HG03442 (cell line): ENCODE measurements around the gene KRTAP10-9.
"Not testable (repeated sequence)": the region's sequence is repeated elsewhere in the genome, so short reads cannot be mapped to it uniquely, and the experiment has no call there.

ENCODE experiments used
- ATAC-seq: cut with Tn5 transposase; IDR thresholded peaks from one replicate; pipeline ENCODE4 v1.9.1; 2021; ENCODE audit warnings: mild to moderate bottlenecking, moderate library complexity; ENCODE audit not compliant: unreplicated experiment

The KRTAP10-9 gene

GRCh38 chr21:44637851-44638348 lies 11.0 kb downstream of the KRTAP10-9 start:
- not testable (repeated sequence) for ATAC-seq

DNA sequence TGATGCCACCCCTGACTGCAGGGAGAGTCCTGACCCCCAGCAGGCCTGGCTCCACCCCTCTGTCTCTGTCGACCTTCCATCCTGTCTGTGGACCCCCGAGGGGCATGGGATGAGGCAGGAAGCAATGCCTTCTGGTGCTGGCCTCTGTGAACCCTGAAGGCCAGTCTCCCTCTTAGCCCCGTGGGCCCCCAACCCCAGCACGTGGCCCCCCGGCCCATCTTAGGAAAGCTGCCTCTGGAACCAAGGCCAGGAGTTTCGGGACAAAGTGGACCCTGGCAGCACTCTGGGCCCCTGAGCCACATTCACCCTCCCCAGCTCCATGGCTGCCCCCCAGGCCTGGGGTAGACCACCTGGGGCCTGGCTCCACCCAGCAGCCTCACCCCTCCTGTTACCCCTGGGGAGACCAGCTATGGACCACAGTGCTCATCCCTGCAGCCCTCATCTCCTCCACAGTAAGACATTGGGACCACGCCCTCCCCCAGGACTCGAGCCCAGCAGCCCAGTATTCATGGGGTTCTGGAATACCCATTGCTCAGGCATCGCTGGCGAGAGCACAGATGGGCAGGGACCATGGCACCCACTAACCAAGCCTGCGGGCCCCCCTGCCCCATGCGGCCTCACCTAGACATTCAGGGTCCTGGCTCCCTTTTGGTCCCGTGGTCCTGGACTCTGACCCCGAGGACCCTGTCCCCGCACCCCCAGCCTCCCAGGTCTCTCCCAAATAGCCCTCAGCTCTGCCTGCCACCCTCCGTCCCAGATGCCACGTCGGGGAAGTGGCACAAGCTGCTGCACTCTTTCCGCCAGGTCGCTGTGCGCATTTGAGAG lies 11.8 kb downstream of the KRTAP10-9 start:
- ATAC-seq, result not testable (repeated sequence)

DNA sequence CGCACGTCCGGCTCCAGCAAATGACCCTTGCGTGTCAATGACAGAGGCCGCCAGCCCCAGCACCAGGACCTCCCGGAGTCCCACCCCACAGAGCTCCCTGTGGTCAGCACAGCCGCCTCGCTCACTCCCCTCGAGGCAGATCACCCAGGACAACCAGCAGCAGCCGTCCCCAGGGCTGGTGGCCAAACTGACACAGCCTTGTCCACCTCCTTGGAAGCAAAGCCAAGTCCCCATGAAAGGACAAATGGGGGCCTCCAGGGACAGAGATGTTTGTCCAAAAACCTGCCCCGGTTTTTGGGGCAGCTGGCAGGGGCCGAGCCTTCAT lies 12.4 kb downstream of the KRTAP10-9 start:
- ATAC-seq, result no peak

GRCh38 chr21:44640761-44641160 lies 13.9 kb downstream of the KRTAP10-9 start:
- no peak for ATAC-seq

GRCh38 chr21:44643741-44644310 lies 16.9 kb downstream of the KRTAP10-9 start:
- ATAC-seq, result no peak

GRCh38 chr21:44644878-44645277 lies 18.0 kb downstream of the KRTAP10-9 start:
- ATAC-seq, result no peak

DNA sequence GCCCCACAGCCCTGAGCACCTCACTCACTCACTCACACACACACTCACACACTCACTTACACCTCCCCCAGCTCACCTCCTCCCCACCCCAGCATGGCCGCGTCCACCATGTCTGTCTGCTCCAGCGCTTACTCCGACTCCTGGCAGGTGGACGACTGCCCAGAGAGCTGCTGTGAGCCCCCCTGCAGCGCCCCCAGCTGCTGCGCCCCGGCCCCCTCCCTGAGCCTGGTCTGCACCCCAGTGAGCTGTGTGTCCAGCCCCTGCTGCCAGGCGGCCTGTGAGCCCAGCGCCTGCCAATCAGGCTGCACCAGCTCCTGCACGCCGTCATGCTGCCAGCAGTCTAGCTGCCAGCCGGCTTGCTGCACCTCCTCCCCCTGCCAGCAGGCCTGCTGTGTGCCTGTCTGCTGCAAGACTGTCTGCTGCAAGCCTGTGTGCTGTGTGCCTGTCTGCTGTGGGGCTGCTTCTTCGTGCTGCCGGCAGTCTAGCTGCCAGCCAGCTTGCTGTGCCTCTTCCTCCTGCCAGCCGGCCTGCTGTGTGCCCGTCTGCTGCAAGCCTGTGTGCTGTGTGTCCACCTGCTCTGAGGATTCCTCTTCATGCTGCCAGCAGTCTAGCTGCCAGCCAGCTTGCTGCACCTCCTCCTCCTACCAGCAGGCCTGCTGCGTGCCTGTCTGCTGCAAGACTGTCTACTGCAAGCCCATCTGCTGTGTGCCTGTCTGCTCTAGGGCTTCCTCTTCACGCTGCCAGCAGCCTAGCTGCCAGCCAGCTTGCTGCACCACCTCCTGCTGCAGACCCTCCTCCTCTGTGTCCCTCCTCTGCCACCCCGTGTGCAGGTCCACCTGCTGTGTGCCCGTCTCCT lies 19.7 kb downstream of the KRTAP10-9 start, which contains the start of gene KRTAP10-11:
Gene KRTAP10-11, plus strand, starts transcription at position 49 of the 856 bp plus-strand sequence. Its CDS starts 45 bp downstream, at position 94.
- ATAC-seq, result not testable (repeated sequence)

DNA sequence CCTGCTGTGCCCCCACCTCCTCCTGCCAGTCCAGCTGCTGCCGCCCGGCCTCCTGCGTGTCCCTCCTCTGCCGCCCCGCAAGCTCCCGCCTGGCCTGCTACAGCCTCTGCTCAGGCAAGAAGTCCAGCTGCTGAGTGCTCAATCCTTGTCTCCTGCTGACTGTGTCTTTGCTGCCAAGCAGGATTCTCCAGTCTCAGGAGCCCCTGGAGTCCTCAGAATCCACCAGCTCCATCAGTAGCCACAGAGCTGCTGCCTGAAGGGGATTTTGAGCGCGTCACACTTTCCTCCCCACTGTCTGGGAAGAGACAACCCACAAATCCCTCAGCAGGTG lies 20.3 kb downstream of the KRTAP10-9 start:
- ATAC-seq, result no peak

DNA sequence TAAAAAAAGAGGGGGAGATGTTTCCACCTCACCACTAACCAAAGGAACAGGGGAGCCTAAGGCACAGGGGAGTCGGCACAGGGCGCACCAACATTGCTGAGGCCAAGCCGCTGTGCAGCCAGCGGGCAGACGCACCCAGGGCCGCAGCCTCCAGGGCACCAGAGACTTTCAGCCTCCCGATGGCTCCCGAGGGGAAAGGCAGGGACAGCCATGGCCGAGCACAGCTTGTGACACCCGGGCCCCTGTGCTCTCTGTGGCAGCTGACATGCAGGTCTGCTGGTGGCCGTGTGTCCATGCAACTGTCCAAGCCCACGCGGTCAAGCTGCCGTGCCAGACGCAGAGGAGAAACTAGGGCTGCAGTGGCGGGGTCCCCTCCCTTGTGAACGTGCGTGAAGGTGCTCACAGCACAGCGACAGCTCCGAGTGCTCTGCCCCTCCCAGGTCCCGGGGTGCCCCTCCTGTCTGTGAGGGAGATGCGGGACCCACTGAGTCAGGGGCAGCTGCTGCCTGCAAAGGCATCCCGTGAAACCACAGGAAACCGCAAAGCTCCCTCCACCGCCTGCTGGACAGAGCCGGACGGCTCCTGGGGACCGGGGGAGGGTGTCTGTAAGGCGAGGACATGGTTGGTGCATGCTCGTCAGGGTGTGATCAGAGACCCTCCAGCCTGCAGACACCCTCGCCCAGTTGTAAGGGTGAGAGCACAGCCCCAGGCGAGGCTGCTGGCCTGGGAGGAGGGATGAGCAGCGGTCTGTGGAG lies 21.8 kb downstream of the KRTAP10-9 start:
- no peak for ATAC-seq

DNA sequence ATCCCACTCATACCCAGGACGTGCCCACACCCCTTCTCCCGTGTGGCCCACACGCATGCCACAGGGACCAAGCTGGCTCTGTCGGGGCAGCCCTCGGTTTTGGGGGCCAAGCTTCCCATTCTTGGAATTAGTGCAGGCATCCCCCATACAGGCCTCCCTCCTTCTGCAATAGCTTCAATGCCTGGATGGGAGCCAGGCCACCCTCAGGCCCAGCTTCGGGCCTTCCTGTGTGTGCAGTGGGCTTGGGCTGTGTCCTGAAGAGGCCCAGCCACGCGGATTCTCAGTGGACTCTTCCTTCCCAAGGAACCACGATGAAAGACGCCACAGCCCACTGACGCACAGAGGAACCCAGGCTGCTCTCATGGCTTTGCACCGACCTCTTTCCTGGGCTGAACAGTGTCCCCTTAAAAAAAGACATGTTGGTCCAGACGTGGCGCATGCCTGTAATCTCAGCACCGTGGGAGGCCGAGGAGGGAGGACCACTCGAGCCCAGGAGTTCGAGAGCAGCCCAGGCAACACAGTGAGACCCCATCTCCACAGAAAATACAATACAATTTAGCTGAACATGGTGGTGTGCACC lies 22.7 kb downstream of the KRTAP10-9 start:
- no peak for ATAC-seq

- ATAC-seq, result no peak
Measured at GRCh38 chr21:44650265-44650972, 23.5 kb downstream of the KRTAP10-9 start.

DNA sequence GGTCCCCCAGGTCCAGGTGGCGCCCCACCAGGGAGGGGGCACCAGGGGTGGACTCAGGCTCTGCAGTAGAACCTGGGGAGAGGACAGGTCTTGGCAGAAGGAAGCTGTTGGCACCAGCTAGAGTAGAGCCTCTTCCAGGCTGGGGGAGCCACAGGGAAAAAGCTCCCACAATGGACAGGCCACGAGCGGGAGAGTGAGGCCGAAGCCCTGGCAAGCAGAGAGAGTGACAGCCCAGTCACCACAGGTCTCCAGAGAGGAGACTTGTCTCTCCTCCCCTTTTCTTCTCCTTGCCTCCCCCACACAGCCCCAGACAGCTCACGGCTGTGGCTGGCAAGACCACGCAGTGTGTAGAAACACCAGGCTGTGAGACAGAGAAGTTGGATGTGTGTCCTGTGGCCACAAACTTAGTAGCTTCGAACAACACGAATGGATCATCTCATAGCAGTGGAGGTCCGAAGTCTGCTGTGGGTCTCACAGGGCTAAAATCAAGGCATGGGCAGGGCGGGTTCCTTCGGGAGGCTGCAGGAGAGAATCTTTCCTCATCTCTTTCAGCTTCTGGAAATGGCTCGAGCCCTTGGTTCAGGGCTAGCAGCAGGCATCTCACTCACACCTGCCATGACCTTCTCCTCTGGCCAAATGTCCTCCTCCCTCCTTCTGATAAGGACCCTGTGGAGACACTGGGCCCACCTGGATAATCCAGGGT lies 24.2 kb downstream of the KRTAP10-9 start:
- no peak for ATAC-seq

GRCh38 chr21:44653123-44653522 lies 26.2 kb downstream of the KRTAP10-9 start:
- no peak for ATAC-seq

DNA sequence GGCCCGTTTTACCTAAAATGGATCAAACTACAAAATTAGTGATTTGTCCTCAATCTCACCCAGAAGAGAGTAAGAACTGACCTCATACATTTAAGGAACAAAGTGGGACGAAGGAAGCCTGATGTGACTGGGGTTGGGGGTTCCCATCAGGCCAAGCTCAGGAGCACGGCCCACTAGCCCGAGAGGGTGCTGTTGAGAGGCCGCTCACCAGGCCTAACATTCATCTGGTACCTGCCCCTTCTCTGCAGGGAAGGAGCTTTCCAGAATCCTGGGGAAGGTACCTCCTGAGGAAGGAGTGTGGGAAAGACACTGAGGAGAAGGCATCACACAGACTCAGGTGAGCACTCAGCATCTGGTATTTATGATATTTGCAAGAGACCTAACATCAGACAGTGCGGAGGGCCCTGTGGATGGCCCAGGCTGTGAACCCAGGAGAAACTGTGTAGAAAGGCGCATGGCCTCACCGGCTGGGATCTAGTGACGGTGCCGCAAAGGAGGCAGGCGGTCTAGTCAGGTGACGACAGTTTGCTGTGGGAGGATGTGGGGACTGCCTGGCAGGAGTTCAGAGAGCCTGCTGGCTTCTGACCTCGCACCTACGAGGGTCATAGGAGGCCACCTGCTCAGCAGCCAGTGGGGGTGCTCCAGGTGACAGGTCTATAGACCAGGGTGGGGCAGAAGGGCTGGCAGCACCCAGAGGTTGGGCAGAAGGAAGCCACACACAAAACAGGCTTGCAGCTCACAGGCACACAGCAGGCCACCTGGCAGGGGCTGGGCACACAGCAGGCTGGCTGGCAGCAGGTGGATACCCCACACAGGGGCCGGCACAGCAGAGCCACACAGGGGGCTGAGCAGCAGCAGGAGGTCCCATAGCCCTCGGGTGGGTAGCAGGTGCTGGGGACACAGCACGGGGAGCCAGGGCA lies 27.0 kb downstream of the KRTAP10-9 start:
- ATAC-seq, result no peak

GRCh38 chr21:44654576-44655175 lies 27.8 kb downstream of the KRTAP10-9 start, which contains the start of gene KRTAP12-4:
Gene KRTAP12-4 (minus strand): TSS chr21:44654659. CDS start chr21:44654614, 45 bp downstream.
- no peak for ATAC-seq

DNA sequence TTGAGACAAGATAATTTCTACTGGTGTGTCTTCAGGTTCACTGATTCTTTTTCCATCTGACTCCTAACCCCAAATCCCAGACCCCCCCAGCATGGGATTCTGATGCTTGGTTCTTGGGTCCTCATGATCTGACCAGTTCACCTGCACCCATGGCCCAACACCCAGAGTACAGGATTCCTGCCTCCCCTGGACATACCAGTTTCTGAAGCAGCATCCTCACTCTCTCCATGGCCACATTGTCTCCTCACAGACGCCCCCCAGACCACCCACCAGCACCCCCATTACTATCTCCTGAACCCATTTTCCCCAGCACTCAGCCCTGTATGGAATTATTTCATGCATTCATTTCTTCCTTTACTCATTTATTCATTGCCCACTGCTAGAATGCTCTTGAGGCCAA lies 30.0 kb downstream of the KRTAP10-9 start:
- no peak for ATAC-seq
